Ishikawa (cell line): ENCODE measurements around the gene PCDH9.

ENCODE experiments used
- TCF12 ChIP-seq: IDR thresholded peaks from 2 replicates; pipeline ENCODE4 v1.6.1; 2012; ENCODE audit warnings: low read depth
- YY1 ChIP-seq: IDR thresholded peaks from 2 replicates; pipeline ENCODE4 v1.6.1; 2012; ENCODE audit warnings: low read depth

GRCh38 chr13:66462187-66462586 lies 767.9 kb downstream of the PCDH9 start:
- TF ChIP-seq YY1 (no peak), TCF12 (no peak)
